ENCODE results near the gene STMP1. TPM values are rescaled to one million over a fixed set of nuclear protein-coding genes. Genes with fewer than 3 reads are reported as not detected.

Gene STMP1
- total and polyA plus RNA-seq, 7 donors: 17.1 to 42.0 (median 25.1) TPM

DNA sequence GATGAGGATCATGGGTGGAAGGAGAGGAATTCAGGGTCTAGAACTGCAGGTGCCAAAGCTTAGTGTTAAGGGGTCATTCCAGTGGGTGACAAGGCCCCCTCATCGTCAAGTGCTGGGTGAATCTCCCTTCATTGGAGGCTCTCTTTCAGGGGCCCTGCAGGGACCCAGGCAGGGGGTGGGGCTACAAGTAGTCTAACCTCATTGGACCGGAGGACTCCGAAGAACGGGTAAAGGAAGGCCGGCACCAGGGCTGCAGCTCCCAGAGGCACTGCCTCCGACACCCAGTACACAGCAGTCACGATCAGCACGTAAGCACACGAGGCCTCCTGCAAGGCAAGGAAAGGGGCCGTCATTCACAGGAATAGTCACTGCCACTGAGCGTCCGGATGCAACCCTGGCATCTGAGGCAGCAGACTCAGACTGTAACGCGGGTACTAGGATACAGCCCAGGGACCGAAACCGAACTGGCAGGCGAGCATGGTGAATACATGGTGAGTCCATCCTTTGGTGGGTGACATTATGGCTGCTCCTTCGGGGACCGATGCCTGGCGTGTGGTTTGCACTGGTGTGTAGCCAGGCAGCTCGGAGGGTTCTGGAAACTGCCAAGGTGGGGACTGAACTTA, 59.0 kb downstream of the STMP1 start:
- H3K27me3 ChIP-seq (ENCODE audit: insufficient read depth in 3 of 3, low read length in 2 of 3): no peaks in the 10 kb centered on the region
- TF ChIP-seq, protein P1, sequence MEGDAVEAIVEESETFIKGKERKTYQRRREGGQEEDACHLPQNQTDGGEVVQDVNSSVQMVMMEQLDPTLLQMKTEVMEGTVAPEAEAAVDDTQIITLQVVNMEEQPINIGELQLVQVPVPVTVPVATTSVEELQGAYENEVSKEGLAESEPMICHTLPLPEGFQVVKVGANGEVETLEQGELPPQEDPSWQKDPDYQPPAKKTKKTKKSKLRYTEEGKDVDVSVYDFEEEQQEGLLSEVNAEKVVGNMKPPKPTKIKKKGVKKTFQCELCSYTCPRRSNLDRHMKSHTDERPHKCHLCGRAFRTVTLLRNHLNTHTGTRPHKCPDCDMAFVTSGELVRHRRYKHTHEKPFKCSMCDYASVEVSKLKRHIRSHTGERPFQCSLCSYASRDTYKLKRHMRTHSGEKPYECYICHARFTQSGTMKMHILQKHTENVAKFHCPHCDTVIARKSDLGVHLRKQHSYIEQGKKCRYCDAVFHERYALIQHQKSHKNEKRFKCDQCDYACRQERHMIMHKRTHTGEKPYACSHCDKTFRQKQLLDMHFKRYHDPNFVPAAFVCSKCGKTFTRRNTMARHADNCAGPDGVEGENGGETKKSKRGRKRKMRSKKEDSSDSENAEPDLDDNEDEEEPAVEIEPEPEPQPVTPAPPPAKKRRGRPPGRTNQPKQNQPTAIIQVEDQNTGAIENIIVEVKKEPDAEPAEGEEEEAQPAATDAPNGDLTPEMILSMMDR (IDR thresholded peaks at IDR 0.05): no peak
- intact Hi-C loops (cut with DNase I): no loop called here
- H3K27ac ChIP-seq: no peak overlapping the region
- H3K4me1 ChIP-seq: no peaks in the 10 kb centered on the region
- H3K4me3 ChIP-seq: no peak overlapping the region
- DNase-seq (no peak), ATAC-seq (no peak)
- H3K36me3 ChIP-seq (ENCODE audit: insufficient read depth in 1 of 2, low read depth in 1 of 2): no peaks in the 10 kb centered on the region
- H3K9me3 ChIP-seq: no peaks in the 10 kb centered on the region
- WGBS, 3 donors: 94 to 95% (median 94%) methylated on average over 21 of the region's 21 CpGs

DNA sequence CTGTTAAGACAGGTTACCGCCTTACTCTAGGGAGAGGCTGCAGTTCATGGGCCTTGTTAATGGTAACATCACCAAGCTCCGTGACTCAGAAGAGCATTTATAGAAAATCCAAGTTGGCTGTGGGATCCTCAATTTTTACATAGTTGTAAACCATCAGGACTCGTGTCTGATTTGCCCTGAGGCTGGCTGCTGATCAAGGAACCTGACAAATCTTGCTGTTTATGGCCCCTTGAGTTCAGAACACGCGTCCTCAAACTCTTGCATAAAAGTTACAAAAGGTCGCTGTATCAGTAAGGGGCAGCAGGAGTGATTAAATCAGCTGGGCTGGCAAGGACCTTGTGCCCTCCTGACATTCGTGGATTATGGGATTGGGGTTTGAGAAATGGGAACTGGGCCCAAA, 61.1 kb downstream of the STMP1 start:
- no peaks in the 10 kb centered on the region for H3K36me3 ChIP-seq (ENCODE audit: insufficient read depth in 1 of 2, low read depth in 1 of 2)
- H3K27me3 ChIP-seq (ENCODE audit: insufficient read depth in 3 of 3, low read length in 2 of 3): no peaks in the 10 kb centered on the region
- no peak overlapping the region for H3K27ac ChIP-seq
- intact Hi-C loops (cut with DNase I): no loop called here
- H3K4me3 ChIP-seq: no peak overlapping the region
- WGBS, 3 donors: 82 to 91% (median 84%) methylated on average over 7 of the region's 7 CpGs
- DNase-seq (no peak), ATAC-seq (no peak)
- no peaks in the 10 kb centered on the region for H3K9me3 ChIP-seq
- TF ChIP-seq, protein P1 (IDR thresholded peaks at IDR 0.05): no peak
- no peaks in the 10 kb centered on the region for H3K4me1 ChIP-seq

Other genes with a start within 250 kb of the STMP1 start
- 10 to 100 TPM; 27.6 to 43.7 (median 33.5) TPM for gene CNOT4, start 152.4 kb upstream of the STMP1 start, total RNA-seq
- 10 to 100 TPM in 2 of 3 donors, 1 to 10 TPM in 1; 8.3 to 21.6 (median 10.3) TPM for gene CNOT4, start 152.4 kb upstream of the STMP1 start, polyA plus RNA-seq
- gene NUP205, start 104.6 kb upstream of the STMP1 start, total RNA-seq: 10 to 100 TPM; 15.7 to 20.8 (median 18.8) TPM
- gene NUP205, start 104.6 kb upstream of the STMP1 start, polyA plus RNA-seq: 10 to 100 TPM; 16.5 to 22.7 (median 22.0) TPM
- not detected for gene SLC13A4, start 65.7 kb downstream of the STMP1 start, total RNA-seq
- gene SLC13A4, start 65.7 kb downstream of the STMP1 start, polyA plus RNA-seq: under 1 TPM; 0.01 to 0.08 (median 0.03) TPM
- gene FAM180A, start 86.3 kb downstream of the STMP1 start, total RNA-seq: 1 to 10 TPM in 1 of 4 donors, under 1 TPM in 1, not detected in 2; 0.42 to 1.8 TPM
- gene FAM180A, start 86.3 kb downstream of the STMP1 start, polyA plus RNA-seq: under 1 TPM; 0.07 to 0.13 (median 0.12) TPM

Measured in psoas muscle (tissue), 8 donors.